T-helper 9 cell (primary cell): Measurements from ENCODE around the gene TTLL11.

Source experiments
- DNase-seq: peaks from one replicate; pipeline ENCODE4 v3.0.0-alpha.2; 2020

TTLL11 gene

GRCh38 chr9:121822093-121823085, 270.7 kb downstream of the TTLL11 start:
- no peak for DNase-seq

- DNase-seq = no peak
Measured at GRCh38 chr9:121821326-121821725, 271.8 kb downstream of the TTLL11 start.

DNA sequence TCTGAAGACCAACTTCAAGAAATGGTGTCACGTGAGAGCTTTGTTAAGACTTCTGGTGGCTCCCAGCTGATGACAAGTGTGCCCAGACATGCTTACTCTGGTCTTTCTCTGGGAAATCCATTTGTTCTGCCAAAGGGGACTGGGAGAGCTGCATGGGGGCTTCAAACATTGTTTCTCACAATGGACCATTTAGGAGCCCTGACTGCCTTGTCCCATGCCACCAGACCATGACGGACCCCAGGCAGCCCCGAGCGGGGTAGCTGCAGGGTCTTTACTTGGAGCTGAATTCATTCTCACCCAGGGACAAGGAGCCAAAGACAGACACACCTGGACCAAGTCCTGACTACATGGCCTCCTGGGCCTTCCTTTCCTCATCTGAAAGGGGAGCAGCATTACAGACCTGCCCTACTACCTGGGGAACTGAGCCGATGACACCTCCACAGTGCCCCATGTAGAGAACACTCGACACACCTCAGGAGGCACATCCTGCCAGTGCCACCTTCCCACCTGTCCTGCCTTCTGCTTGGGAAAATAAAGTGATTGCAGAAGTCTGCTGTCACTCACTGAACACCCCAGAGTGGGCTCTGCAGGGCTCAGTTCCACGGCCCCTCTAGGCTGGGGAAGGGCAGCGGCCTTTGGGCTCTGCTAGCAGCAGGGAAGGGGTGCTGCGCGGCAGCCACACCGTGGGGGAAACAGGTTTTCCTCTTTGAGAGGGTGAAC, 272.7 kb downstream of the TTLL11 start:
- DNase-seq = no peak

DNA sequence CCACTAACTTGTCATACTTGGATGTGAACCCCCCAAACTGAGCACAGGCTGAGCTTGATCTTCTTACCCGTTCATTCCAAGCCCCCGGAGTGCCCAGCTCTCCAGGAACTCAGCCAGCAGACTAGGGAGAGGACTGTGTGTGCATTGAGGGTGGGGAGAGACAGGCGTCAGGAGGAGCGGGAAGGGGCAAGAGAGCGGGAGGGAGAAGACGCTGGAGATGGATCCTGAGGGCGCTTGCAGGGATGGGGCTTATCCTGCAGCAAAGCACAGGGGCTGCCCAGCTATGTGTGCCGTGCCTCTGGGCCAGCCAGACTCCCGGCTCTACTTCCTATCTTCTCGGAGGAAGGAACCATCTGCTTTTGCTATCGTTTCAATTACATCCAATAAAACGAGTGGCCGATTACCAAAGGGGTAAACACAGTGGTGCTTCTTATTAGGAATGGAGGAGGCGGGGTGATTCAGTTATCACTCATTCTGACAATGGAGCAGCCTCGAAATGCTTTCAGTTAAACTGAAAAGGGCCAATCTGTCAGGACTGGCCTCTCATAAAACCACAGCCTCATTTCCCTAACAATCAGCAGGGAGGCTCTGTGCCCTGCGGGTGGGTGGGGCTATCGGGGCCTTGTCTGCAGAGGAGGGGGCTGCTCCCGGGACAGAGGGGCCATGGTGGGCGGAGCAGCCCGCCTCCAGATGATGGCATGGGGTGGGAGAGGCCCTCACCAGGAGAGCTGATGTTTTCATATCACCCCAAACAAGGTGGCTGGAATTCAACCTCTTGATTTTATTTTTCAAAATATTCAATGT, 273.5 kb downstream of the TTLL11 start:
- no peak for DNase-seq

GRCh38 chr9:121818841-121819427, 274.2 kb downstream of the TTLL11 start:
- DNase-seq = no peak

DNA sequence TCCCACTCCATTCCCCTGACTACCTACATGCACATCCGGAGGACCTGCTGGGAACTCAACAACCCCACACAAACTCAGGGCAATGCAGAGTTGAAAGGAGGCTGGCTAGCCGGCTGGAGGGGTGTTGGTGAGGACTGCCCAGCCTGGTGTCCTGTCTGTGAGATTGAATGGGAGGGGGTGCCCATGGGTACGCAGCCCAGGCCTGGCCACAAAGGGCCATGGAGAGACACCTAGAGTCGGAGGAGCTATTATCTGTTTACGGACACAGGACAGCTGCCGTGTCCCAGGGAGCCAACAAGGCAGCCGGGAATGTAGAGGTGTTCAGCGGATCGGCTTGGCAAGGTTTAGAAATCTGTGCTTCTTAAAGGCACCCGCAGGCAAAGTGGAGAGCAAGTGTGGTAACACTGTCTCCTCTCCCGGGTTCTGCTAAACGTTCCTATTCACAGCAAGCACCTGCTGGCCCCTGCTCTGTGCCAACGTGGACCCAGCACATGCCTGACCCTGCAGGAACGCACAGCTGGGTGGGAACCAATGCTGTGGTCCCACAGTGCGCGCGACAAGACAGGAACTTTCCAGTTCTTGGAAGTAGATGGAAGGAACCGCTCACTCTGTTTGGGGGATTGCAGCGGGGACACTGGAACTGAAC, 275.0 kb downstream of the TTLL11 start:
- no peak for DNase-seq

- no peak for DNase-seq
Measured at GRCh38 chr9:121817476-121817875, 275.6 kb downstream of the TTLL11 start.

DNA sequence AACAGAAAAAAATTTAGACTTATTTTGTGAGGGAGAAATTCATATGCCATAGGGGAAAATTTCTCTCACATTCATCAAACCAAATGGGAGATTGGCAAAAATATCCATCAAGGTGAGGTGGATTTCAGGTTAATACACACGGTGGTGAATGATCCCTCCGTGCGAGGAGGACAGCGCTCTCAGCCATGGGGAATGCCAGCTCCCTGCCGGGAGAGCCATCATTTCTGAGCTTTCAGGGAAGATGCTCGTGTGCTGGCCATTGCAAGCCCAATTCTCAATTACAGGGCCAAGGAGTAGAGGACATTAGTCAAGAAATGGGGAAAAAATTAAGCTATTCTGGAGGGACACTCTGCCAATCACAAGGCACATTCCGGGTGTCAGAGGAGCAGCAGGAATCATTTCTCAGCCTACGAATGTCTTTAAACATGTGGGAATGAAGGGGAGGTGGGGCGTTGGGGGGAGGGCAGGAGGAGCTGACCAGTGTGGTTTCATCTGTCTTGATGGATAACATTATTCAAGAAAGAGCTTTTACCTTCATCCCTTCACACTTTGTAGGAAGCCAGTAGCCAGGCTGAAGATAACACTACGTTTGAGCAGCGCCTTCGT, 276.2 kb downstream of the TTLL11 start:
- DNase-seq = no peak

GRCh38 chr9:121816449-121816817, 276.7 kb downstream of the TTLL11 start:
- DNase-seq = no peak

DNA sequence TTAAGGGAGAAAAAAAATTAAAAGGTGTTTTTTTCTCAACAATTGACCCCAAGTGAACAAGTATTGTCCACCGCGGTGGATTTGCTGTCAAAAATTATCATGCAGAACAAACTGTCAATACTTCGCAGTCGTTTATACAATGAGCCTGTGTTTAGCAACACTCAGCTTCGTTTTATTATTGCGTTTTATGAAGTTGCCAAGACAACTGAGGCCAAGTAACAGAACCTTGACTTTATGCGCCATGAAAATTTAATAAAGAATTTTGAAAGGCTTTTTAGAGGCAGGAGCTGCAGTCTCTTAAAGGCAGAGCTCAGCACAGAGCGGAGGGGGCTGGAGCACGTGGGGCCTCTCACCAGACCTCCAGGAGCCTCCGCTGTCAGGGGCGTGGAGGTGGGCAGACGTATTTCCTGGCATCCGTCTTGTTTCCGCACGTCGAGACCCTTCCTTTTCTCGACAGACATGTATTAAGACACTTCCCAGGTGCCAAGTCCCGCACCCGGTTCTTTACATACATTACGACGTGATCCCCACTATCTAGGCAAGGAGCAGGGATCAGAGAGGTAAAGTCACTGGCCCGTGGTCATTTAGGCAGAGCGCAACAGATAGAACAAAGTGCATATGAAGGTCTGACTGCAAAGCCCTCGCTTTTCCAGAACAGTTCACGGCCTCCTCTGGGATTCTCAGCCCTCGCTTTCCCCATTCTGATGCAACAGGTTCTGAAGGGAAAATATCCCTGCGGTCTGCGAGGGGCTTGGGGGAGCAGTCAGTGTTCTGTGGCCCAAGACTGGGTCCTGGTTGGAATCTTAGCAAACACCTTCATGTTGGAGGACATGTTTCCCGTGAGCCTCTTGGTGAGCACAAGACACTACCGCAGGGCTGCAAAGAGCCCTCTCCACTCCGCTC, 277.3 kb downstream of the TTLL11 start:
- no peak for DNase-seq

DNA sequence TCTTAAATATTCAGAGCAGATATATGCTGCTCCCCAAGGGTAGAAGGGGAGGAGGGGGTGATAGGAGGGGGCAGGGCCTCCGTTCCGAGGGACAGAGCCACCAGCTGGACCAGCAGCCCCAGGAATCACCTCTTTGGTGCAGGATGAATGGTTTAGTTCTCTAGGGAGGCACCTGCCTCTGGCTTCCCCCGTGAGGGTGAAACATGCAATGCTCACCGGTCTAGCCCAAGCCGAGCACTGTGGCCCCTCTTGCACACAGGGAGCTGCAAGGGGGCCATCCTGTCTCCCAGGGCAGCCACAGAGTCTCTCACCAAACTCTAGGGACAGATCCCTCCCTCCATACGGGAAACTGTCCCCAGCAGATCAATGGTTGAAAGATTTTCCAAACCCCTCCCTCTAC, 278.0 kb downstream of the TTLL11 start:
- DNase-seq = no peak

- no peak for DNase-seq
Measured at GRCh38 chr9:121814594-121814993, 278.5 kb downstream of the TTLL11 start.

DNA sequence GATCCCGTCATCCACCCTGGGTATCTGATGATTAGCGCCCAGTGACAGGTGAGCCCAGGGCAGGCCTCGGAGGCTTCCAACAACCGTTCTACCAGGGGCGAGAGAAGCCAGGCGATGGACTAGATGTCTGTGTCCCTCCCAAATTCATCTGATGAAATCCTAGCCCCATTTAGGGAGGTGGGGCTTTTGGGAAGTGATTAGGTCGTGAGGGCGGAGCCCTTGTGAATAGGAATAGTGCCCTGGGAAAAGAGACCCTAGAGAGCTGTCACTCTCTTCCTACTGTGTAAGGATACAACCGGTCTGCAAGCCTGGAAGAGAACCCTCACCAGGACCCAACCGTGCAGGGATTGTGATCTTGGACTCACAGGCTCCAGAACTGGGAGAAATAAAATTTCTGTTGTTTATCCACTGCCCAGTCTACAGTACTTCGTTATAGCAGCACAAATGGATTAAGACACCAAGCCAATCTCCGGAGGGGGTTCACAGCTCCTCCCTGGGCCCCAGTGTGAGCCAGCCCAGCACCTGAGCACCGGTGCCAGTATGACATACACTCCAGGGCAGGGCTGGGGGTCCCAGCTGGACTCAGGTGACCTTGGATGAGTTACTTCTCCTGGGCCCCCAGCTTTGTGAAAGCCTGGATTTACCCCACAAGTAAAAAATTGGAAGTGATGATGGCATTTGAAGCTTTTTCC, 279.4 kb downstream of the TTLL11 start:
- DNase-seq = no peak

DNA sequence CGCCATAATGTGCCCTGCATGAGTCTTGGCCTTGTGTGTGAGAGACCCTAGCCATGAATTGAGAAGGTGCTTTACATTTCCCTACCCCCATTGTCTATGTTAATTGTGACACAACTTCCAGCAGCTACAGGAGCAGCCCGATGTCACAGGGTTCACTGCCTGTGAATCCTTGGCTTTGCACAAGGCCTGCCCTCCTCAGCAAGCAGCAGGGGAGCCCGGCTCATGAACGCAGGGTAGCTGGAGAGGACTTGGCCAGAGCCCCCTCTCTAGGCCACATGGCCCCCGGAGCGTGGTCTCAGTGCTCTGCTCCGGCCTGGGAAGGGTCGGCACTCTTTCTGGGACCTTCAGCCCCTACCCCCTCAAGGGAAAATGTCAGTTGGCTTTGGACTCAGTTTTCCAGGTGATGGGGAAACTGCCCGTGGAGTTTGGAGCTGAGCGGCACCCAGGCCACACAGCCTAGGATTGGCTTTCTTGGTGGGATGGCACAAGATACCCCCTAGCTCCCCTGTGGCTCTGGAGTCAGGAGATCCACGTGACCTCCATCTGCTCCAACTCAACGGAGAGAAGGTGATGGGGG, 280.9 kb downstream of the TTLL11 start:
- DNase-seq = no peak

DNA sequence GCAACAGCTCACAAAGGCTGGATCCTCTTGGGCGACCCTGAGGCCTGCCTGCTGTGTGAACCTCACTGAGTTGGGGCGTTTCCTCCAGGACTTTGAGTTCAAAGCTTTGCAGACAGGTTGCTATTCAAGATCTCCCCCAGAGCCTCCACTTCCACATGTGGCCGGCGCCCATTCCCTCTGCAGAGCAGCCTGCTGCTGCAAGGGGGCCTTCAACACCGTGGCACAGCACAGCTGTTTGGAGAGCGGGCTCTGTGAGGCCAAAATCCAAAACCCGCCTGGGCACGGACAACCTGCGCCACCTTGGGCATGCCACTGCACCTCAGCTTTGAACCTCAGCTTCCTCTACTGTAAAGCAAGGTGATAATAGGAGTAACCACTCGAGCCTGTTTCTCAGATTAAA, 281.4 kb downstream of the TTLL11 start:
- DNase-seq = no peak

- no peak for DNase-seq
Measured at GRCh38 chr9:121811140-121811539, 282.0 kb downstream of the TTLL11 start.

GRCh38 chr9:121810489-121810888, 282.6 kb downstream of the TTLL11 start:
- DNase-seq = no peak

DNA sequence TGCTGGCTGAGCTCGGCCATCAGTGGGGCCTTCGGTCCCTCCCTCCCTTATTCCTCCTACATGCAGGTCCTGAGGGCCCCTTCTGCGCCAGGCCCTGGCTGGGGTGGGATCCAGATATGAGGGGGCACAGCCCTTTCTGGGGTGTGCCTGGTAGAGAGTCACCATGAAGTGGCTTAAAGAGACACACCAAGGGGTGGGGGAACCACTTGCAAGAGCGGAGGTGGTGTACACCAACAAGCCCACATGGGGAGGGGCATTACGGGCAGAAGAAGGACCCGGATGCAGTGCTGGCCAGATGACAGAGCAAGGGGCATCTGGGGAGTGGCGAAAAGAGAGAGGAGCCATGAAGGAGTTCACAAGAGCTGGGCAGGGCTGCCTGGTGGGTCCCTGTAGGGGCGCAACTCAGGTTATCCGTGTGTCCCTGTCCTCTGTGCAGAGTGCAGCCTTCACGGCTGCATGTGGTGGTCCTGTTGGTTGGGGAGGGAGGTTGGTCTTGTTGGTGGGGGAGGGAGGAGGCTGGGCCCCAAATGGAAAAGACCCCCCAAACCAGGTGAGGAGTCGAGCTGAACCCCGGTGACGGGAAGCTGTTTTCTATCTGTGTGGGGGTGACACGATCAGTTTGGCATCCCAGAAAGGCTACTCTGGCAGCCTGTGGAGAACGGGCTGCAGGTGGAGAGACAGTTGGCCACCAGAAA, 283.6 kb downstream of the TTLL11 start:
- no peak for DNase-seq

- no peak for DNase-seq
Measured at GRCh38 chr9:121808781-121809180, 284.3 kb downstream of the TTLL11 start.
